Measurements from ENCODE around the gene SIX3.

Gene SIX3

DNA sequence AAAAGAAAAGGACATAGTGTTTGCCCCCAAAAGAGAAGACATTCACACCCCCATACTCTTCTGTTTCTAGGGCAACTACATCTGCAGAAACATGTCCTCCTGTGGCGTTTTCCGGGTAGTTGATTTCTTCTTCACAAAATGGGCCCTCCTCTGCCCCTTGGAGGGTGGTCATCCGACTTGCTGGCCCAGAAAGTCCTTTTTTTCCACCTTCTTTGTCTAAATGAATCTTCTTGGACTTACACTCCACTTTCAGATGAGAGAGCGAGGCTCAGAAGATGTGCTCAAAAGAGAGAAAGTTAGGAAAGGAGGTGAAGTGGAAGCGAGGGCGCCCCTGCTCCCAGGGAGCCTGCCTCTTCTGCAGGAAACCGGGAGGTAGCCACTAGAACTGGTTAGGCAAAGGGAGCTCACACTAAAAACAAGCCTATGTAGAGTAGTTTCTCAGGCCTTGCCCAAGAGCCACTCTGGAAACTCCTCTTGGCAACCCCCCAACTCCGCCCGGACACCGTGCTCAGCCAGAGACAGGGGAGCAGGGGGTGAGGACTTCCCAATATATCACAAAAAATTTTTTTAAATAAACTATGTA is 10.2 kb upstream of the SIX3 start:
- no peak for DNase-seq (ENCODE audit: low read depth)

DNA sequence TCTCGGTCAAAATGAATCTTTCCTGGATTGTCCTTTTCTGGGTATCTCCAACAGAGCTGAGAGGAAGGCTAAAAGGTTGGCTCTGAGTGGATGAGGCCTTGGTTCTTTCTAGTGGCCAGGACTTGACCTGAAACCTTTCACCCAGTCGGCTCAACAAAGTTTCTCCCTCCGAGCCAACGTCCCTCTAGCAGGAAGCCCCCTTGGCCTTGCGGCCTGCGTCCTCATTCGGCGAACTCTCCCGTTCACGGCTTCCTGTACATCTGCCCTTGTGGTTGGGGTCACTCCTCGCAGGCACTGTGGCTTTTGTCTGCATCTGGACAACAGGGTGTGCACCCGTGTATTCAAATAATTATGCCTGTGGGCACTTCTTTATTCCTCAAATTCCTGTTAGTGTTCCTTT is 9.4 kb upstream of the SIX3 start:
- DNase-seq (ENCODE audit: low read depth): no peak

DNA sequence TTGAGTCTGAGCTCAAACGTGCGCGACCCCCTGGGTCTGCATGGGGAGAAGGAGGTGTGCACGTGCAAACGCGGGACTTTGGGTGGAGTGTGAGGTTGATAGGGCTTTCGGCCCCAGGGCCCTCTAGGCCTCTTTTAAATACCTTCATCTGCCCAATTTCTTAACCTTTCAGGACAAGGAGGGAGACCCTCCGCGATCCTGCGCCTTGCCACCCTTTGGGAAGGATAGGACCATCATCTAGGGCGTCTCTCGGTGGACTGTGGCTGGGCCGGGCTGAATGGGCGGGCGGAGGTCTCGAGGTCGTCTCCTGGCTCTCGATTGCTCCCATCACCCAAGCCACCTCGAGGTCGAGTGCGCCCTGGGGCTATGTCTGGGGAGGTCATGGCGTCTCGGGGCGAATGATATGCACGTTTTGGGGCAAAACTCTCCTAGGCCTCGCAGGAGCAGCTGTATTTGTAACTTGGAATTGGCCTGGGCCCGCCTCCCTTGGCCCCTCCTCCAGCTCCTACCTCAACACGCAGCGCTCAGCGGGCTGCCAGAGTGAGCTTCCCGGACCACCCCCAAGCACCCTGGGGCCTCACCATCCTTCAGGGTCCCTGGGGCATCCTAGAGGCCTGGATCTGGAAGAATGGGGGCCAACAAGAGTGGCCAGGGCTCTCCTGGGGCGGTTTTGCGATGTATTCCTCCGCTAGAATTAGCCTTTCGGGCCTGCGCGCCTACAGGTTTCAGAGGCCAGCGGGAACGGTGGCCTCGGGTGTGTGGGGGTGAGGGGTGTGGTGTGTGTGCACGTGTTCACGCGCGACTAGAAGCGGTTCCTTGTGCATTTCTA is 8.7 kb upstream of the SIX3 start:
- DNase-seq (ENCODE audit: low read depth): no peak

DNA sequence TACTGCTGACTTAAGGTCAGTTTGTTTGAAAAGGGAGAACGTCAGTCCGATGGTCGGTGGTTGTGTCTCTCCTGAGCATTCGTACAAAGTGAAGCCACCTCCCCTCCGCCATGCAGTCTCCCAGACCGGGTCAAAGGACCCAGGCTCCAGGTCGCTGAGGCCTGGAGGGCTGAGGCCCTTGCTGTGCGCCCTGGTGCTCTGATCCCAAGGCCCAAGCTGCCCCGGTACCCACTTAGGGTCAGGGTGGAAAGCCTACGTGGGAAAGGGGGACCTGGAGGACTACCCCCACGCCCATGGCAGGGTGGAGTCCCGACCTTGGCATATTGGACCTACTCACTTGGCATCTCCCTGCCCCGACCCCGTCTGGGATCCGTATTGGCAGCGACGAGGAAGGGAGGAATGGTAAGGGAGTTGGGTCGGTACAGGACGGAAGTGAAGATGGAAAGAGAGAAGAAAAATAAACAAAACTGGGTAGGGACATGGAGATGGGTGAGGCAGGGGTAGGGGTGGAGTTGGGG is 8.0 kb upstream of the SIX3 start:
- no peak for DNase-seq (ENCODE audit: low read depth)

DNA sequence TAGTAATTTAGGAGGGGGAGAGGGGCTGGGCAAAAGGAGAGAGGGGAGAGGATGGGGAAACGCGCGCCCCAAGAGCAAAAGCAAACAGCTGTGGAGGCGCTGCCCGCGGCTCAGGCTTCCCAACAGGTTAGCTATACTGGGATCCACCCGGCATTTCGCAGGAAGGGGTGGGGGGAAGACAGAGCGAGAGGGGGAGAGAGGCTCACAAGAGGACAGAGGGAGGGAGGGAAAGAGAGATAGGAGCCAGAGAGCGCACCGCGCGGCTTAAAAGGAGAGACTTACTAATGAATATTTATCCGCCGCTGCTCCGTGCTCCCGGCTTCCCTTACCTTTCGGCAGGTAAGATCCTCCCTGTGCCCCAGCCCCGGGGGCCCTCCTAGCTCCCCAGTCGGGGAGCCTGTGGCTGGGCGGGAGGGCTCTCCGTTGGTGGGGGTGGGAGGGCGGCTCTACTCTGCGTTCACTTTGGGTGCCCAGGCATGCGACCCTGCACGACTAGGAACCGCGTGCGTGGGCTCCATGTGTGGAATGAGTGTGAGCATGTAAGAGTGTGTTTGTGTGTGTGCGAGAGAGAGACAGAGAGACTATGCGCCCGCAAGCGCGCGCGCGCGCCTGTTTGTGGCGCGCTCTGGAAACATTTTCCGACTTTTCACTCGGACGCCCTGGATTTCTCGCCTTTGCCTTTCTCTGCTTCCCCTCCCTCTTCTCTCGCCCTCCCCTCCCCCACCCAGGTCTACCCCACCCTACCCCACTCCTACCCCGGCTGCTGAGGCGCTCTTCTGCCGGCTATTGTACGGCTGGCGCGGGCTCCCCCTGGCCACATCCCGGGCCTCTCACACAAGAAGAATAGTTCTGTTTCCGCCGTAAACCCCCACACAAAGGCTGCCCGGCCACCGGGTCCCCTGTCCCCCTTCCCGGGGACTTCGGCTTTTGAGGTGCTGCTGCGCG is 7.2 kb upstream of the SIX3 start:
- DNase-seq (ENCODE audit: low read depth): no peak

DNA sequence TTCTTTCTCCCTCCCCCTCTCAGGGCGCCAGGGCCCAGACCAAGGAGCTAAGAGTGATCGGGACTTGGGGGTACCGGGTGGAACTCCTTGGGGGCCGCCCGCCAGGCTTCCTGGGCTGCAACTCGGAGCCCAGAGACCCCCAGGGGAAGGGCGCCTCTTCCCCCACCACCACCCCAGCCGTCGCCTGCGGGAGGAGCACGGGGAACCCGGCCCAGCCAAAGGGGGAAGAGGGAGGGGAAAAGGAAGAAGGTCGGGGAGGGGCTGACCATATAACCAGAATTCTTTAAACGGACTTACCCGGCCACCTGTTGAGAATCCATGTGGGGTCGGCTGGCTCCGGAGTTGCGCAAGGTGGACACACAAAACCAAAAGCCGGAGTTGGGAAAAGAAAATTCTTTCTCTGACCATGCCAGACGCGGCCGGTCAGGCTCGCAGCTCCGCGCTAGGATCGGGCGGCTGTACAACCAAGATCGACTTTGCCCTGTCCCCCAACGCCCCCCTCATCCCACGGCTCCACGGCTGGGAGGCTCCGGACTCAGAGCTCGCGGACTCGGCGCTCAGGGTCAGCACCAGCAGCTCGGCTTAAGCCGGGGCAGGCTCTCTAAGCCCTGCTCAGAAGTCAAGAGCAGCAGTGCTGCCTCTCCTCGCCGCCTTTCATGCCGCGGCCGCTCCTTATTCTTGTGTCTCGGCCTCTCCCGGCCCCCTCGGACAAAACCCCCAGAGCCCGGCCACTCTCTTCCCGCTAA is 6.3 kb upstream of the SIX3 start:
- DNase-seq (ENCODE audit: low read depth): no peak

DNA sequence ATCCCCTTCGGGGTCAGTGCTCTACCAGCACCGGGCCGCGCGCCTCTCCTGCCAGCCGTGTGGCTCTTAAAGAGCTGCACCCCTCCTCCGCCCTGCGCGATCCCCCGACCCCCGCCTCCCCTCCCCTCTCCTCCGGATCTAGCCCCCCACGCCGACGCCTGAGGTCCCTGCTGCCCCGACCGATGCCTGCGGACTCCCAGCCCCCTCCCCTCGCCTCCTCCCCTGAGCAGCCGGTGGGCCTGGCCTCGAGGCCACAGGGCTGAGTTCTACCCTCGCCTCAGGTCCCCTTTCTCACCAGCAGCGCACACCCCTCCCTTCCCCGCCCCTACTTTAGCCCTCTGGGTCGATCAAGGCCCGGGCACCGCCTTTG is 5.8 kb upstream of the SIX3 start:
- no peak for DNase-seq (ENCODE audit: low read depth)

DNA sequence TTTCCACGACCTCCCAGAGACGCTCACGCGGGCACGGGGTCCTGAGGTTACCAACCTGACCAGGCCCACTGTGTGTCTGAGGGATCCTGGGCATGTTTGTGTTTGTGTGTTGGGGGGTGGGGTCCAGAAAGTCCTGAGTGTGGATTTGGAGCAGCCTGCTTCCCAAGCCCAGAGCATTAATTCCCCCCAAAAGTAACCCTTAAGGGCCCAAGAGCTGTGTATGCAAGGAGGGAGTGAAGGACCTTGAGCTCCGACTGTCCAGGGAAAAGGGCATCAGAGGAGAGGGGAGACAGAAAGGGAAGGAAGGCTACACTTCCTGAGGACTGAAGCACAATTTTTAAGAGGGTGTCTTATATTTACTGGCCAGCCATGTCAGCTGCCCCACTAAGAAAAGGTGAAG is 5.2 kb upstream of the SIX3 start:
- no peak for DNase-seq (ENCODE audit: low read depth)

DNA sequence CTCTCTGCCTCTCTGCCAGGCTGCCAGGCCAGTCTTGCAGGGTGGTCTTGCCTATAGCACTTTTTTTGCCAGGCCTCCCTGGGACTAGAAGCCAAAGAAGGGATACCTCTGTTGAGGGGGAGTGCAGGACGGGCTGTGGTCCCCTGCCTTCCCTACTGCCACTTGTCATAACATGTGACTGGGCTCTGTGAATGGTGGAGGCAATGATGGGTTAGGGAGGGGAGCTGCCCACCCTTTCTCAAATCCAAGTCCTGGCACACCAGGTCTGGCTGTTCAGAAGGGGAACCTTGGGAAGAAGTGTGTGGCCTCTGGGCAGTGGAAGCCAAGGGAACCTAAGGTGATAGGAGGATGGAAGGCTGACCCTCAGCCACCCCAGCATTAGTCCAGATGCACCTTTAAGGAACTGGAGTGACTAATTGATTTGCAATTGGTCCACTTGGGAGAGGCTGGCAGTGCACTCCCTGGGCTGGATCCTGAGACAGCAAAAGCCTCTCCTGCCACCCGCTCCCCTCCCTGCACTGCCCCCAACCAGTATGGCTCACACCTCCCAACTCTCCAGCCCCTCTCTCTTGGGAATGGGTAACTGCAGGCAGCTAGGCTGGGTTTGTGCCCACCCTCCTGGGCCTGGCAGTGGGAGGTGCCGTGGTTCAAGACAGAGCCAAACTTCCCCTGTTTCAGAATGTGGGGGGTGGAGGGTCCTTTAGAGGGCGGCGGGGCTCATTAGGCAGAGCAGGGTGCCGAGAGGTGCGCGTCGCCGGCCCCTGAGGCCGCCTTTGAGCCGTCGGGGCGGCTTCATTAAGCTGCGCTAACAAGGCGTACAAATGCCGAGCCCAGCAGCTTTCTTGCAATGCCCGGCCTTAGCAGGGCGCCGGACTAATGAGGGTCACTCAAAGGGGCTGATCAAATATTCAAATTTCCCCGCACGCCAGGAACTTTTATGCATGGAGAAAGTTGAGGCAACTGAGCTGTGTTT is 4.5 kb upstream of the SIX3 start:
- no peak for DNase-seq (ENCODE audit: low read depth)

DNA sequence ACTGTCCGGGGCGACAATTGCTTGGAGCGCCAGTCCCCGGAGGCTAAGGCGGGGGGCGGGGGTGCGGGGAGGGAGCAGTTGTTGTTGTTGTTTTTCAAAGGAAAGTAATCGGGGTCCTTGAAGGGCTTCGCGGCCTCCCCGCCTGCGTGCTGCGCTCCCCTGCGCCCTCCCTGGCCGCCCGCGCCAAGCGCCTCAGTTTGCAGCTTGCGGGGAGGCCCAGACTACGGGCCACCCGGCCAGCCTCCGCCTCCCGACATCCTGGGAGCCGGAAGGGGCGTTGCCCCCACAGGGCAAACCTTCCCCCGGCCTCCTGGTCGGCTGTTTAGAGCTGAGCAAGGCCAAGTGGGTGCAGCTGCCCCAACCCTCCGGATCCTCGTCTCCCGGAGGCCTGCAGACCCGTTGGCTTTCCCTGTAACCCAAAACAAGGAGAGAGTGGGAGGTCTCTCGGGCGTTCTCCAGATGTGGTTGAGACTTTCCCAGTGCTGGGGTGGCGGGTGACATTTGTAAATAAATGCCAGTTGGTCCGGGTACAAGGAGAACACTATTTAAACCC is 3.7 kb upstream of the SIX3 start:
- DNase-seq (ENCODE audit: low read depth): no peak

DNA sequence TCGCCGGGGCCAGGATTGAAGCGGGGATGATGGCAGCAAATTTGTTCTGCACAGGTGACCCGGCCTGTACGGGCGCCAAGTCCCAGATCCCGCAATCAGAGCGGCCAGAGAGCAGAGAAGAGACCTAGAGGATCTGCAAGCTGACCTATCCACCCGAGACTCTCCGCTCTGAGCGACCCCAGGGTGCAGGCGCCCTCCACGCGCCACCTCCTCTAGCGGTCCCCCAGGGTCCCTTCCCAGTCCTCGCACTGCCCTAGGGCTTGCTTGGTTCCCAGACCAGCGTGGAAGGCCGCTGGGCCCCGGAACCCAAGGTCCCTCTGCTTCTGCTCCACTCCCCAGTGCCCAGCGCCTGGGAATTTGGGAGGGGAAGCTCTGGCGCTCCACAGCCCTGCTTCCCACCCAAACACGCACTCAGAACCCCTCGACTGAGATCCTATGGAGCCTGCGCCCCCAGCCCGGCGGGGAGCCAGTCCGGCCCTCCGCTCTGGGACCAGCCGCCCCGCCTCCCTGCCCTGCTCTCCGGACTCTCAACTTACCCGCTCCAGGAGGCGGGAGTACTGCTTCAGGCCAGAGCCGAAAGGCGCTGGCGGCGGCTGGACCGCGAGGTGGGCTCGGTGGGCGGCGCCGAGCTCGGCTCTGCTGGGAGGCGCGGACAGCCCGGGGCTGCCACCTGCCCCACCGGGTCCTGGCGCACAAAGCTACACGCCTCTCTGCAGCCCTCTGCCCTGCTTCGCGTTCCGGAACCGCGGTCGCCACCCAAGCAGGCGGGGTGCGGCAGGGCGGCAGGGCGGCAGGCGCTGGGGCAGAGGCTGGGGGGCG is 3.0 kb upstream of the SIX3 start:
- no peak for DNase-seq (ENCODE audit: low read depth)

DNA sequence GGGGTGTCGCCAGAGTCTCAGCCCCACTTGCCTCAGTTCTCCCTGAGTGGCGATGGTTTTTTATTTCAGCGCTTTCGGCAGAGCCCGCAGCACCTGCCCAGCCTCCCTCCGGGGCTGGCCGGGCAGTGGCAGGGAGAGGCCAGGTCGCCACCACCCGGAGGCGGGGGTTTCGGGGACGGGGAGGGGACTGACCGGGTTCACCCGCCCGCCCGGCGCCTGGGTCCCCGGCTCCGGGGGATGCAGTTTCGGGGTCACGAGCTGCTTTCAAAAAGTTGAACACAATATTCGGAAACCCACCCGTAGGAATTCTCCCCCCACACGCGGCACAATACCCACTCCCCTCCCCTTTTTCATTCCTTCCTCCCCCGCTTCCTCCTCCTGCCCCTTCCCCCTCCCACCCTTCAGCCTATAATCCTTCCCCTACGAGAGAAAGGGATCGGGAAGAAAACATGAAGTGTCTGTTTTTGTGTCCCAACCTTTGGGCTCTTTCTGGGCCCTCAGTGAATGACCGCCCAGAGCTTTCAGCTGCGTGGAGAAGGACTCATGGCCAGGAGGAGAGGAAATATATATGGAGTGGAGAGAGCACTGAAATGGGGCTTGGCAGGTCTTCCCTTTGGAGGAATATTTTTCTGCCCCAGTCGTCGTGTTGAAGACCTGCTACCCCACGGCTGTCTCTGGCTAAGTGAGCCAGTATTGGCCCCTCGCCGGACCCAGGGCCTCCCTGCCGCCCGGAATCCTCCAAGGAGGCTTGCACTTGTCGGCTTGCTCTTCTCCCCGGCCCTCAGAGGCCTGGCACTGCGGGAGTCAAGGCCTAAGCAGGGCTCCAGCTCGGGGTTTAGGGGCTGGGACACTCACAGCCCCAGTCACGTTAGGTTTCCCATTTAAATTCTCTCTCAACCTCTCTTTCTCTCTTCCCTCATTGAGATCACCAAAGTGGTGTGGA is 2.1 kb upstream of the SIX3 start:
- DNase-seq (ENCODE audit: low read depth): no peak

DNA sequence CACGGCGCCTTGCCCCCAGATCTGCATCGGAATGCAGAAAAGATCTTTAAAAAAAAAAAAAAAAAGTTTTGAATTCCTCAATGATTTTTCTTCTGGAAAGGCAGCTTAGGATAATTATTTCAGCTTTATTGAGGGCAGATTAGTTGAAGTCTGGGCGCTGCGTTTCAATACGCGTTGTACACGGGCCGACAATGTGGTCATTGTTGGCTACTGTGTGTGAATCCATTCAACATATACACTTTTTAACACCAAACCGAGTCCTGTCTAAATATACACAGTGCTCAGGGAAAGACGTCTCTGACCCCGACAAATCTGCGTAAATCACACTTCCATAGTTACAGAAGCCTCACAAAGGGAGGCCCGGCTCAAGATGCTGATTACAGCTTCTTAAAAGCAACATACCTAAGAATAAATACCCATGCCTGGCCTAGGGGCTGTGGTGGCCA is 1.4 kb upstream of the SIX3 start:
- DNase-seq (ENCODE audit: low read depth): no peak

DNA sequence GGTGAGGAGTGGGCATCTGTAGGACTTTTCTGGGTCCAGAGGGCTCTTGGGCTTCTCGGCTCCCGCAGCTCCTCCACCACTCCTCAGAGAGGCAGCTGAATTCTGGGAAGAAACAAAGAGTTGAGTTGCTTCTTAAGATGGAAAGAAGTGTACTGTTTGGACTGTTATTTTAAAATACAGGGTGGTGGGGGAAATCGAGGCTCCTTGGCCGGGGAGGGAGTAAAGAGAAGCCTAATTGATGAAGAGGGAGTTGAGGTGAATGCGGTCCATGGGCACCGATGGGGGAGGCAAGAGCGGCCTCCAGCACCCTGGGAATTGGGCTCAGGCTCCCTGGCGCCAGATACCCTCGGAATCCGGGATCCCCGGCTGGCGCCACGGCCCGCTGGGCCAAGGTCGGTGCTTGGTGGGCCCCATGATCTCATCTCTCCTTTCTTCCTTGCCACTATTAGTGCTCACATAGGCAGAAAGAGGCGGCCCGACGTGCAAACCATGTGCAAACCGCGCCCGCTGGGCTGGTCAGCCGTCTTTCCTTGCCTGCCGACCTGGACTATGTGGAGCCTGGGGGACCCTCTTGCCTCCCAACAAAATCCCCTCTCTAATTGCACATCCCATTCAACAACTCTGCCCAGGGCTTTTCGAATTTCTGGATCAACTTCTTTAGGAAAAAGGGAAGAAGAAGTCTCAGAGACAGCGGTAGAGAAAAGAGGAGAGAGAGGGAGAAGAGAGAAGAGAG is 604 bp upstream of the SIX3 start:
- no peak for DNase-seq (ENCODE audit: low read depth)

DNA sequence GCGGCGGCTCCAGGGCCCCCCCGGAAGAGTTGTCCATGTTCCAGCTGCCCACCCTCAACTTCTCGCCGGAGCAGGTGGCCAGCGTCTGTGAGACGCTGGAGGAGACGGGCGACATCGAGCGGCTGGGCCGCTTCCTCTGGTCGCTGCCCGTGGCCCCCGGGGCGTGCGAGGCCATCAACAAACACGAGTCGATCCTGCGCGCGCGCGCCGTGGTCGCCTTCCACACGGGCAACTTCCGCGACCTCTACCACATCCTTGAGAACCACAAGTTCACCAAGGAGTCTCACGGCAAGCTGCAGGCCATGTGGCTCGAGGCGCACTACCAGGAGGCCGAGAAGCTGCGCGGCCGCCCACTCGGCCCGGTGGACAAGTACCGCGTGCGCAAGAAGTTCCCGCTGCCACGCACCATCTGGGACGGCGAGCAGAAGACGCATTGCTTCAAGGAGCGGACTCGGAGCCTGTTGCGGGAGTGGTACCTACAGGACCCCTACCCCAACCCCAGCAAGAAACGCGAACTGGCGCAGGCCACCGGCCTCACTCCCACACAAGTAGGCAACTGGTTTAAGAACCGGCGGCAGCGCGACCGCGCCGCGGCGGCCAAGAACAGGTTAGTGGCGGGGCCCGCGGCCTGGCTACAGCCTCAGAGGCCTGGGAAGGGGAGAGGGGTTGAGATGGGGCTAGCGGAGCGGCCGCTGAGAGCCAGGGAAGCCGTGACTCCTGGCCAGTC is 965 bp downstream of the SIX3 start:
- no peak for DNase-seq (ENCODE audit: low read depth)

DNA sequence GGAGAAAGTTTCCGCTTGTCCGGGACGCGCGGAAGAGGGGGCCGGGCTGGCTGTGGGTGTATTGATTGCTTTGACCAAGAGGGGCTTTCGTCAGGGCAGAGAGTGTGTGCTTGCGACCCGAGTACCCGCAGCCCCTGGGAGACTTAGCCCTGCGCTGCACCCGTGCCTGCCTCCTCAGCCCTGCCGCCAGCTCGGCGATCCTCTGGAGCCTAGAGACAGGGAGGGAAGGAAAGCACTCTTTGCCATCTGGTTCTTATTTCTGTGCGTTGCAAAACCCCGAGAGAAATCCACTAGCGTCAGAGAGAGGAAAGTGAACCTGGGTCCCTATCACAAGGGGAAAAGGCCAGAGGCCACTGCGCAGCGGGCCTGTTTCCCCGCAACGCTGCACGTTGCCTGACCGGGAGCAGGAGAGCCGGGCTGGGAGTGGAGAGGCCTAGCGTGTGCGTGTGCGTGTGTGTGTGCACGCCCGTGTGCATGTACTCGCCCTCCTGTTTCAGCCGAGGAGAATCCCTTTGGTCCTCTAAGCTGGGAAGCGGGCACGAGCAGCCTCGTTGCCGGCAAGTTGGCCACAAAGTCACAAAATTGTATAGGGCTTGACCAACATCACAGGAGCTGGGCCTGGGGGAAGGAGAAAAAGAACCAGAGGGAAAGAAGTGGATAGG is 1.7 kb downstream of the SIX3 start:
- DNase-seq (ENCODE audit: low read depth): no peak

All from HS-5 (cell line).